Trophoblast cell (in vitro differentiated cells and primary cell): ENCODE results near the gene WSCD2.

Experiments used
- DNase-seq, 2 donors: peaks; one replicate each; pipeline ENCODE4 v3.0.0-alpha.2; 2016
- H2AFZ ChIP-seq: 2 replicates; pipeline ENCODE4 v1.6.1; 2013; ENCODE audit warnings: low read length, moderate library complexity, mild to moderate bottlenecking; ENCODE audit not compliant: insufficient read depth, poor library complexity
- H2AK5ac ChIP-seq: 2 replicates; pipeline ENCODE4 v1.6.1; 2013; ENCODE audit warnings: mild to moderate bottlenecking, low read length
- H2BK120ac ChIP-seq: 2 replicates; pipeline ENCODE4 v1.6.1; 2013; ENCODE audit warnings: low read length, mild to moderate bottlenecking, moderate library complexity; ENCODE audit not compliant: insufficient read depth, poor library complexity
- H2BK12ac ChIP-seq: 2 replicates; pipeline ENCODE4 v1.6.1; 2013; ENCODE audit warnings: mild to moderate bottlenecking, low read length, moderate library complexity
- H2BK5ac ChIP-seq: 2 replicates; pipeline ENCODE4 v1.6.1; 2013; ENCODE audit warnings: low read length, low read depth, moderate library complexity, mild to moderate bottlenecking; ENCODE audit not compliant: poor library complexity
- H3K14ac ChIP-seq: 2 replicates; pipeline ENCODE4 v1.6.1; 2013; ENCODE audit warnings: mild to moderate bottlenecking, low read length
- H3K18ac ChIP-seq: 2 replicates; pipeline ENCODE4 v1.6.1; 2013; ENCODE audit warnings: mild to moderate bottlenecking, low read length
- H3K23ac ChIP-seq: 2 replicates; pipeline ENCODE4 v1.6.1; 2013; ENCODE audit warnings: low read length
- H3K27ac ChIP-seq: 2 replicates; pipeline ENCODE4 v1.5.1; 2013; ENCODE audit warnings: low read depth, mild to moderate bottlenecking, inconsistent platforms, low read length, moderate library complexity
- H3K27me3 ChIP-seq: 2 replicates; pipeline ENCODE4 v1.6.1; 2013; ENCODE audit warnings: inconsistent platforms, mild to moderate bottlenecking, low read length, moderate library complexity; ENCODE audit not compliant: insufficient read depth
- H3K36me3 ChIP-seq, 2 experiments: 1 replicate in 1 of 2; 2 replicates in 1 of 2; pipeline ENCODE4 v1.6.1; 2013; ENCODE audit warnings: low read length in 2 of 2, mild to moderate bottlenecking in 2 of 2, moderate library complexity in 1 of 2; ENCODE audit not compliant: insufficient read depth in 2 of 2, control insufficient read depth in 1 of 2
- H3K4ac ChIP-seq: 2 replicates; pipeline ENCODE4 v1.6.1; 2013; ENCODE audit warnings: low read depth, mild to moderate bottlenecking, low read length, moderate library complexity
- H3K4me1 ChIP-seq, 2 experiments: 1 replicate in 1 of 2; 2 replicates in 1 of 2; pipeline ENCODE4 v1.6.1; 2013; ENCODE audit warnings: low read length in 2 of 2, mild to moderate bottlenecking in 2 of 2, moderate library complexity in 1 of 2; ENCODE audit not compliant: insufficient read depth in 2 of 2, control insufficient read depth in 1 of 2
- H3K4me2 ChIP-seq: 2 replicates; pipeline ENCODE4 v1.6.1; 2013; ENCODE audit warnings: inconsistent platforms, mild to moderate bottlenecking, low read length, moderate library complexity
- H3K4me3 ChIP-seq: 2 replicates; pipeline ENCODE4 v1.5.1; 2013; ENCODE audit warnings: mild to moderate bottlenecking, low read depth, low read length, inconsistent platforms
- H3K79me1 ChIP-seq: one replicate; pipeline ENCODE4 v1.6.1; 2013; ENCODE audit warnings: low read length
- H3K79me2 ChIP-seq: 2 replicates; pipeline ENCODE4 v1.6.1; 2013; ENCODE audit warnings: low read length, mild to moderate bottlenecking; ENCODE audit not compliant: control insufficient read depth, insufficient read depth, poor library complexity
- H3K9ac ChIP-seq: 2 replicates; pipeline ENCODE4 v1.6.1; 2013; ENCODE audit warnings: mild to moderate bottlenecking, low read length
- H3K9me3 ChIP-seq: 2 replicates; pipeline ENCODE4 v1.6.1; 2013; ENCODE audit warnings: low read depth, mild to moderate bottlenecking, control low read depth, inconsistent platforms, low read length; ENCODE audit not compliant: insufficient read depth
- H4K12ac ChIP-seq: 2 replicates; pipeline ENCODE4 v1.6.1; 2013; ENCODE audit warnings: low read depth, mild to moderate bottlenecking, low read length, moderate library complexity
- H4K8ac ChIP-seq: 2 replicates; pipeline ENCODE4 v1.6.1; 2013; ENCODE audit warnings: low read depth, mild to moderate bottlenecking, low read length, moderate library complexity
- H4K91ac ChIP-seq: one replicate; pipeline ENCODE4 v1.6.1; 2013; ENCODE audit warnings: low read depth, mild to moderate bottlenecking, low read length, moderate library complexity
- WGBS: extraction: QIAGEN DNeasy Blood & Tissue Kit; methylation state at CpG from one replicate; pipeline ENCODE4 v1.1.7; 2013; ENCODE audit warnings: missing lambda C conversion rate; ENCODE audit not compliant: insufficient read length, insufficient coverage; ENCODE audit errors: extremely low coverage; 5-methylcytosine and 5-hydroxymethylcytosine counted together

WSCD2 gene

DNA sequence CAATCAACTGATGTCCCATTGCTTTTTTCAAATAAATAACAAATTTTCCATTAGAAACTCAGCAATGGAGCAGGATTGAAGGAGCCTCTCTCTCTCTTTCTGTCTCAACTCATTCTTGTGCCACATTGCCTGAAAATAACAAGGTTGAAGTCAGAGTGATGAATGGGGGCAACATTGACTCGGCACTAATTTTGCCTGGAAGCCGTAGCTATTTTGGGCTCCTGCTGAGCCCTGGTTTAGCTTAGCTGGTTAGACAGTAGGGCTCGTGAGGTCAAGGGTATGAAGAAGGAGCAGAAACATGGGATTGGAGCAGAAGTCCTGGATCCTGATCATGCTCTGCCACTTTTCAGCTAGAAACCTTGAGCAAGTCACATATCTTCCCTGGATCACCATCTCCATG is 38.9 kb downstream of the WSCD2 start:
- Histone ChIP-seq H2BK5ac (no peak overlapping the region), H2BK12ac (no peak overlapping the region), H2BK120ac (no peak overlapping the region), H2AK5ac (no peak overlapping the region), H3K36me3 (no peaks in the 10 kb centered on the region), H3K14ac (no peak overlapping the region), H3K9me3 (no peaks in the 10 kb centered on the region), H4K91ac (no peak overlapping the region), H3K4me3 (no peak overlapping the region), H3K4me2 (no peak overlapping the region), H3K9ac (no peak overlapping the region), H3K23ac (peak overlapping the region; percentile 17), H2AFZ (no peak overlapping the region), H3K27me3 (no peaks in the 10 kb centered on the region), H4K12ac (no peak overlapping the region), H3K18ac (no peak overlapping the region), H3K4me1 (no peaks in the 10 kb centered on the region), H3K4ac (no peak overlapping the region), H3K79me2 (no peaks in the 10 kb centered on the region), H3K79me1 (no peaks in the 10 kb centered on the region), H3K27ac (no peak overlapping the region), H4K8ac (no peak overlapping the region)
- DNase-seq: no peak
- no CpG with 5 or more reads among the region's 3 CpGs for WGBS

DNA sequence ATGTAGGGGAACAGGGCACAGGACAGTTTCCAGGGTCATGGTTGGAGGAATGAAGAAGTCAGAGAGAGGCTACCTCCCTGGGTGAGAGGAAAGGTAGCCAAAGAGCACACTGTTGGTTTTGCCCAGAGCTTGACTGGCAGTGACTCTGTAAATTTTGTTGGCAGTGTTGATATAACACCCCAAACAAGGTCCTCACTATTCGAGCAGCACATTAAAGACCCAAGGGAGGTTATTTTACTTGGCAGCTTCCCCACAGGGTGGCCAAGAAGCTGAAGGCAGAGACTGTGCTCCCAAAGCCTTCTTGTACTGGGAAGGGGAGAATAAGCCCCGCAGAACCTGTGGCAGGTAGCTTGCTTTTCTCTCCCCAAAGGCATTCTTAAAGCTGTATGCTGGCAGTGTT is 40.6 kb downstream of the WSCD2 start:
- no peaks in the 10 kb centered on the region for H3K79me1 ChIP-seq
- H3K14ac ChIP-seq: no peak overlapping the region
- H3K9me3 ChIP-seq: no peaks in the 10 kb centered on the region
- H3K23ac ChIP-seq: no peak overlapping the region
- H3K27ac ChIP-seq: no peak overlapping the region
- no peak overlapping the region for H2AFZ ChIP-seq
- WGBS: no CpG with 5 or more reads among the region's 2 CpGs
- no peak overlapping the region for H2BK5ac ChIP-seq
- no peak overlapping the region for H2BK120ac ChIP-seq
- no peak overlapping the region for H4K12ac ChIP-seq
- no peak overlapping the region for H2BK12ac ChIP-seq
- H2AK5ac ChIP-seq: no peak overlapping the region
- no peak overlapping the region for H3K4me3 ChIP-seq
- H3K18ac ChIP-seq: no peak overlapping the region
- no peak overlapping the region for H4K91ac ChIP-seq
- no peak overlapping the region for H4K8ac ChIP-seq
- H3K4me2 ChIP-seq: no peak overlapping the region
- DNase-seq: no peak
- H3K4me1 ChIP-seq: no peaks in the 10 kb centered on the region
- H3K27me3 ChIP-seq: no peaks in the 10 kb centered on the region
- no peaks in the 10 kb centered on the region for H3K79me2 ChIP-seq
- H3K36me3 ChIP-seq: no peaks in the 10 kb centered on the region
- H3K4ac ChIP-seq: no peak overlapping the region
- no peak overlapping the region for H3K9ac ChIP-seq

DNA sequence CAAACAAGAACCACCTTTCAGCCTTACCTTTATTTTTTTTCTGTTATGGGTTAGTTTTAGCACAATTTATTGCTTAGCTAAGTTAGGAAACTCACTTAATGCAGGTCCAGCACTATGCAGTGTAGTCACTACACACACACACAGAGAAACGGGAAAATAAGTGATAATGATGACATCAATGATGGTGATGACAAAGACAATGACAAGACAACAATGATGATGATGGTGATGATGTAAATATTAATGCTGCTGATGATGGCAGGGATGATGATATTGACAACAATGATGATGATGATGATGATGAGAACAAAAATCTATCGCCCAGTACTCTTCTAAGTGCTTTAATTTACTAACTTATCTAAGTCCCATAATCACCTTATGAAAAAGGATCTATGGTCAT is 41.1 kb downstream of the WSCD2 start:
- H3K4me3 ChIP-seq: no peak overlapping the region

DNA sequence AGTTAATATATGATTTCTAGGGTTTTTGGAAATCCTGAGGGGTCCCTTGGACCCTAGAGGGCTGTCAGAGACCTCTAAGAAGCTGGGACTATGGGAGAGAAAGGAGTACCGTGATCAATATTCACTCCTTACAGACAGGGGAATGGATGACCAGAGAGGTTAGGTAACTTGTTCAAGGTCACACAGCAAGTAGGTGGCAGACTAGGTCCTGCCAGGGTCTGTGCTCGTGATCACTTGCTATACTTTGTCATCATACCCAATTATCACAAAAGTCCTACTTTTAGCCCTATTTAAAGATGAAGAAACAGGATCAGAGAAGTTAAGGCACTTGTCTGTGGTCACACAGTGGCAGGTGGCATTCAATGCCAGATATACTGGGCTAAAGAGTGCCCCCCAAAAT is 42.9 kb downstream of the WSCD2 start:
- no peaks in the 10 kb centered on the region for H3K79me1 ChIP-seq
- H3K4me3 ChIP-seq: no peak overlapping the region
- H4K12ac ChIP-seq: no peak overlapping the region
- H3K9me3 ChIP-seq: no peaks in the 10 kb centered on the region
- H2BK120ac ChIP-seq: no peak overlapping the region
- no peak overlapping the region for H3K18ac ChIP-seq
- no peaks in the 10 kb centered on the region for H3K27me3 ChIP-seq
- H2AFZ ChIP-seq: no peak overlapping the region
- no peak overlapping the region for H3K23ac ChIP-seq
- WGBS: no CpG with 5 or more reads among the region's 2 CpGs
- H3K36me3 ChIP-seq: no peaks in the 10 kb centered on the region
- no peak overlapping the region for H3K27ac ChIP-seq
- no peak overlapping the region for H4K91ac ChIP-seq
- no peak overlapping the region for H2BK5ac ChIP-seq
- H3K4me1 ChIP-seq: no peaks in the 10 kb centered on the region
- no peak overlapping the region for H4K8ac ChIP-seq
- no peak for DNase-seq
- no peak overlapping the region for H3K4me2 ChIP-seq
- H3K14ac ChIP-seq: no peak overlapping the region
- no peak overlapping the region for H3K9ac ChIP-seq
- H2BK12ac ChIP-seq: no peak overlapping the region
- no peaks in the 10 kb centered on the region for H3K79me2 ChIP-seq
- H3K4ac ChIP-seq: no peak overlapping the region
- no peak overlapping the region for H2AK5ac ChIP-seq

More for the DNA sequence above, 41.1 kb downstream of the WSCD2 start:
- H3K9ac ChIP-seq: no peak overlapping the region
- no peak overlapping the region for H4K91ac ChIP-seq
- H3K27ac ChIP-seq: no peak overlapping the region
- WGBS: no CpG with 5 or more reads among the region's 2 CpGs
- no peak overlapping the region for H2BK5ac ChIP-seq
- DNase-seq: no peak
- H4K12ac ChIP-seq: no peak overlapping the region
- H2AK5ac ChIP-seq: no peak overlapping the region
- H2AFZ ChIP-seq: no peak overlapping the region
- H3K4ac ChIP-seq: no peak overlapping the region
- H3K18ac ChIP-seq: no peak overlapping the region
- no peaks in the 10 kb centered on the region for H3K9me3 ChIP-seq
- H3K4me1 ChIP-seq: no peaks in the 10 kb centered on the region
- no peak overlapping the region for H3K23ac ChIP-seq
- no peak overlapping the region for H4K8ac ChIP-seq
- H3K27me3 ChIP-seq: no peaks in the 10 kb centered on the region
- no peak overlapping the region for H3K4me2 ChIP-seq
- H3K14ac ChIP-seq: no peak overlapping the region
- H2BK120ac ChIP-seq: no peak overlapping the region
- H3K79me1 ChIP-seq: no peaks in the 10 kb centered on the region
- no peaks in the 10 kb centered on the region for H3K36me3 ChIP-seq
- H2BK12ac ChIP-seq: no peak overlapping the region
- H3K79me2 ChIP-seq: no peaks in the 10 kb centered on the region
